AG10803 (cell line): Measurements from ENCODE around the gene EPDR1.
A peak's percentile ranks its signal among the peaks of the same experiment; 100 is the strongest.

ENCODE experiments used
- DNase-seq: peaks from one replicate; pipeline ENCODE4 v3.0.0; 2010; ENCODE audit warnings: low read depth
- H3K4me3 ChIP-seq: 2 replicates; pipeline ENCODE4 v1.5.1; 2011; ENCODE audit warnings: mild to moderate bottlenecking, low read length, control low read depth
- TF ChIP-seq, protein P1 (sequence below): conservative IDR thresholded peaks from 2 replicates; pipeline ENCODE4 v1.5.1; 2011; ENCODE audit warnings: mild to moderate bottlenecking, low read length, control low read depth, inconsistent platforms

The EPDR1 gene

DNA sequence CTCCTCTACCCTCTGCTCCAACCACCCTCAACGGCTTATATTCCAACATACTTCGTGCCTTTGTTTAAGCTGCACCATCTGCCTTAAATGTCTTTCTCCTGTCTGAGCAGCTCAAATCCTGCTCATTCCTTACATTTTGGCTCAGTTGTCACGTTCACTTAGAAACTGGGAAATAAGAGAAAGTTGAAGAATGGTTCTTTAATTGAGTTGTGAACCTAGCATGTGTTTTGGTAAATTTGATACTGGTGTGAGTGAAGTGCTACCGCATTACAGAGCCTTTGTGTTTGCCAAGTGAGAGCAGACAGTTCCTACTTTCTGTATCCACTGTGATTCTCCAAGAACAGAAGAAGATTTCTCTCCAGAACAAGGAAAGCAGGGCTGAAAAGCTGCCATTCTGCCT is 54.3 kb downstream of the EPDR1 start:
- no peak overlapping the region for H3K4me3 ChIP-seq
- DNase-seq, result no peak
- TF ChIP-seq, protein P1, sequence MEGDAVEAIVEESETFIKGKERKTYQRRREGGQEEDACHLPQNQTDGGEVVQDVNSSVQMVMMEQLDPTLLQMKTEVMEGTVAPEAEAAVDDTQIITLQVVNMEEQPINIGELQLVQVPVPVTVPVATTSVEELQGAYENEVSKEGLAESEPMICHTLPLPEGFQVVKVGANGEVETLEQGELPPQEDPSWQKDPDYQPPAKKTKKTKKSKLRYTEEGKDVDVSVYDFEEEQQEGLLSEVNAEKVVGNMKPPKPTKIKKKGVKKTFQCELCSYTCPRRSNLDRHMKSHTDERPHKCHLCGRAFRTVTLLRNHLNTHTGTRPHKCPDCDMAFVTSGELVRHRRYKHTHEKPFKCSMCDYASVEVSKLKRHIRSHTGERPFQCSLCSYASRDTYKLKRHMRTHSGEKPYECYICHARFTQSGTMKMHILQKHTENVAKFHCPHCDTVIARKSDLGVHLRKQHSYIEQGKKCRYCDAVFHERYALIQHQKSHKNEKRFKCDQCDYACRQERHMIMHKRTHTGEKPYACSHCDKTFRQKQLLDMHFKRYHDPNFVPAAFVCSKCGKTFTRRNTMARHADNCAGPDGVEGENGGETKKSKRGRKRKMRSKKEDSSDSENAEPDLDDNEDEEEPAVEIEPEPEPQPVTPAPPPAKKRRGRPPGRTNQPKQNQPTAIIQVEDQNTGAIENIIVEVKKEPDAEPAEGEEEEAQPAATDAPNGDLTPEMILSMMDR, result no peak

DNA sequence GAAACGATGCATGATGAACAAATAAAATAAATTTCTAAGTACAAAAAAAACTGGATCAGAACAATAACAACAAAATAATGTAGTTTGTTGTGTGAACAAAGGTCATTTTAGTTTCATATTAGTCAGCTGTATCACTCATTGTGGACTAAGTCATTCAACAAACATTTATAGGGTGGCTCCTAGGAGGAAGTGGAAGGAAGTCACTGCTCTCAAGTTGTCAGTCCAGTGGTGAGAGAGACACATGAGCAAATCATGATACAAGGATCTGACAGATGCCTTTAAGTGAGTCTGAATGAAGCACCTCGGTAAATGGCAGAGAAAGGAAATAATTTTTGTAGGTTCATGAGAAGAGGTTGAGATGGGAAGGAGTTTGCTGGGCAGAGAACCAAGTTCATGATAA is 56.8 kb downstream of the EPDR1 start:
- DNase-seq, result no peak
- TF ChIP-seq, protein P1, result no peak
- H3K4me3 ChIP-seq, result no peak overlapping the region

DNA sequence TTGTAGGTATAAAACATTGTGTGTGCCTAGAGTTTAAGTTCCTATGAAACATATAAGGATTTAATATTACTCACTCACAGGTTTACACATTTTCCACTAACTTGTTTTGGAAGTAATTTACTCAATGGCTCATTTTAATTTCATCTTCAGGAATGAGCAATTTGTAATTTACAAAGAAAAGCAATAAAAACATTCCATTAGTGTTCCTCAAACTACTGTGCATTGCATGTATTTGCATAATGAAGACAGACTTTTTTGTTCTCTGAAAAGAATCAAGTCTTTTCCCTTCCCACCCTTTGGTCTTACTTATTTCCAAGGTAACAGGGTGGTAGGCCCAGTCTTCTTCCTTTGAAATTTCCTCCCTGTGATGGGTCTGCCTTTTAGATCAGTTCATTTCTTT is 61.2 kb downstream of the EPDR1 start:
- TF ChIP-seq, protein P1, result no peak

DNA sequence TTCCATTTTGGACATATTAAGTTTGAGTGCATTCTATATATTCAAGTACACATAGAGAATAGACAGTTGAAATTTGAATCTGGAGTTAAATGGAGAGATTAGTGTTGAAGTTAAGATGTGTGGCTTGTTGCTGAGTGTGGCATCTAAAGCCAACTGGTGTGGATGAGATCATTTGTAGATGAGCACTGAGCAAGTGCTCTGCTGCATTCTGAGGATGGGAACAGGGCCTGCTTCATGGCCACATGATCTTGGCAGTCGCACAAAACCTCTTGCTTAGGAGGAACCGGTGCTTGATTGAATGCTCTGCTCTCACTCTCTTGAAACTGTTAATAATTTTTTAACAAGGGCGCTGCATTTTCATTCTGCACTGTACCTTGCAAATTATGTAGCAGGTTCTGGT is 62.0 kb downstream of the EPDR1 start:
- no peak for DNase-seq
- H3K4me3 ChIP-seq, result no peak overlapping the region
- TF ChIP-seq, protein P1, result no peak

More for the DNA sequence above, 61.2 kb downstream of the EPDR1 start:
- DNase-seq, result no peak
- no peak overlapping the region for H3K4me3 ChIP-seq

DNA sequence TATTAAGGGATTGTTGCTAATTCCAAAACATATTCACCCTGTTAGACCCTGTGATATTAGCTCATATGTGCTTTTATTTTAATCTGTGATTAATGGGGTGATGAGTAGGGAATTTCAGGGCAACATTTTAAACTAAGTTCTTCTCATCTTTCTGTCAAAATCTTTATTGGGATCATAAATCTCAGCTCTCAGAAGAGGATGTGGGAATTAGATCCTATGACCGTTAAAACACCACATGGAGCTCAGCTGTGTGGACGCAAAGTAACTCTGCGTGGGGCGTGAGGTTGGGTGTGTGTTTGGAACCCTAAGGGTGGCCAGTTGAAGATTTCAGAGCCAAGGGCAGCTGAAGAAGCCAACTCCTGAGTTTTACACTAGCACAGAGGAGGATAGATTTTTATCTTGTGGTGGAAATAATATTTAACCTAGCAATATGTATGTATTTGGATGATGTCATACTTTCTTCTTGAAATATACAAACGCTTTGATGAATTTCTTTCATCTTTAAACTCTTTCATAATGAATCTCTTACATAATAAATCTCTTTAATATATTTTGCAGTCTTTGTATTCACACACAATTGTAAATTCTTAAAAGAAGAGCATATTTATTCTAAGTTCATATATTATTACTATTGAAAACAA is 64.4 kb downstream of the EPDR1 start:
- H3K4me3 ChIP-seq, result no peak overlapping the region
- TF ChIP-seq, protein P1, result no peak
- no peak for DNase-seq

DNA sequence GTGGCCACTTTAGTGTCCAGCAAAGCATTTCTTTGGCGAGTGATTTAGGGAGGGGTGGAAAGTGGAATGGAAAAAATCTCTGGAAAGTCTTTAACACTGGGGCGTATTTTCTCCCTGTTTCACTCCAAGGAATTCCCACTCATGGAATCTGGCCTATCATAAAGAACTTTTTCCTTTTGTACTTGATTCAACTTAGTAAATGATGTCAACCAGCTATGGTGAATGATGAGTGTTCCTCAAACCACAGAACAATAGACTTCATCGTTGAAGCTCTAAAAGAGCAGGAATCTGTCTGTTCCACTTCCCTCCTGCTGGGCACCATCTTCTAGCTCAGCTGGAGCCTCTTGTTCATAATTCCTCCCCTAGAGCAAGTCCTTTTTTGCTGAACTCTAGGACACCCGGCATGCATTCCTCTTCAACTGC is 66.5 kb downstream of the EPDR1 start:
- peak; percentile 57 for DNase-seq
- H3K4me3 ChIP-seq, result no peak overlapping the region
- TF ChIP-seq, protein P1, result no peak

DNA sequence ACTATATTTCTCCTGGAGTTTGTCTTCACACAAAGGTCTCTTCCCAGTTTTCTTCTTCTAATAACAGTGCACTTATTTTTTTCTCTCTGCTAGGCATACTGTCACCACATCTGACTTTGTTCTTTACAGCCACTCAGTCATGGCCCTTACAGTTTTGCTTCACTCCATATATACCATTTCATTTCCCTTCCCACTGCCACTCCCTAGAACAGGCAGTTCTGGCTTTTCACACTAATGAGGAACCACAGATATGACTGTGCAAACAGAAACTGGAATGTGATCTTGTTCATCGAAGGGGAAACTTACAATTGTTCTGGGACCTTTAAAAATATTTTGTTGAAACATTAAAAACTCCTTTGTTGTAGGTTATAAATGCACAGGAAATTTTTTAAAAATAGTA is 67.3 kb downstream of the EPDR1 start:
- no peak for DNase-seq

More for the DNA sequence above, 67.3 kb downstream of the EPDR1 start:
- TF ChIP-seq, protein P1, result no peak
- no peak overlapping the region for H3K4me3 ChIP-seq
